Esophagus muscularis mucosa (tissue), 4 donors: ENCODE results near the gene ZNF217. TPM values are rescaled to one million over a fixed set of nuclear protein-coding genes. Genes with fewer than 3 reads are reported as not detected.
"Not testable (repeated sequence)": the region's sequence is repeated elsewhere in the genome, so short reads cannot be mapped to it uniquely, and the experiment has no call there.

Experiments
- DNase-seq: peaks from one replicate; pipeline ENCODE4 v3.0.0-alpha.2; 2017; ENCODE audit errors: extremely low spot score
- H3K27ac ChIP-seq, 4 donors: fragments of 200-600 bp; sonication (generic); replicated peaks in 1 of 4; 1 replicate in 3 of 4; 2 replicates in 1 of 4; pipeline ENCODE4 v1.5.1; 2016 to 2019; ENCODE audit warnings: mild to moderate bottlenecking in 1 of 4
- H3K27me3 ChIP-seq, 4 donors: fragments of 200-600 bp; sonication (generic); one replicate each; pipeline versions ENCODE4 v1.5.1 to v1.6.0; 2016 to 2019
- H3K36me3 ChIP-seq, 4 donors: fragments of 200-600 bp; sonication (generic); one replicate each; pipeline ENCODE4 v1.5.1; 2016 to 2019
- H3K4me1 ChIP-seq, 4 donors: fragments of 200-600 bp; sonication (generic); one replicate each; pipeline ENCODE4 v1.5.1; 2016 to 2019
- H3K4me3 ChIP-seq, 4 donors: fragments of 200-600 bp; sonication (generic); 1 replicate in 2 of 4; 2 replicates in 2 of 4; pipeline ENCODE4 v1.5.1; 2016 to 2019; ENCODE audit warnings: mild to moderate bottlenecking in 4 of 4, moderate library complexity in 1 of 4
- H3K9me3 ChIP-seq, 4 donors: fragments of 200-600 bp; sonication (generic); 1 replicate in 3 of 4; 2 replicates in 1 of 4; pipeline ENCODE4 v1.5.1; 2016 to 2019
- EP300 ChIP-seq: sonication (generic); formaldehyde crosslinking; IDR thresholded peaks from one replicate; pipeline ENCODE4 v1.6.1; 2017; ENCODE audit warnings: antibody characterized with exemption
- POLR2A ChIP-seq: fragments of 450-650 bp; IDR thresholded peaks from one replicate; pipeline ENCODE4 v1.6.1; 2017; ENCODE audit warnings: antibody characterized with exemption, moderate library complexity, mild to moderate bottlenecking, low read depth
- POLR2AphosphoS5 ChIP-seq, 2 donors: sonication (generic); formaldehyde crosslinking; IDR thresholded peaks; one replicate each; pipeline ENCODE4 v1.6.1; 2017; ENCODE audit warnings: antibody characterized with exemption in 2 of 2
- WGBS: methylation state at CpG from one replicate; pipeline ENCODE4 v1.1.5; 2018; 5-methylcytosine and 5-hydroxymethylcytosine counted together
- intact Hi-C: fragments of 100-400 bp; cut with DNase I; formaldehyde crosslinking; loops from one replicate; pipeline ENCODE4 v1.15.1; 2023
- total RNA-seq, 4 donors: library from RNA; depleted of rRNA; stranded (reverse); fragments of >200 nt; gene quantifications; one replicate each; pipeline versions ENCODE4 v1.1.0 to v1.2.1, GENCODE V29; 2016
- TF ChIP-seq, protein P1 (sequence below), 3 experiments: fragments of 200-600 bp in 2 of 3; fragments of 450-650 bp in 1 of 3; sonication (generic) in 2 of 3; IDR thresholded peaks; one replicate each; pipeline ENCODE4 v1.5.1; 2017 to 2019; ENCODE audit warnings: antibody characterized with exemption in 3 of 3, mild to moderate bottlenecking in 2 of 3, moderate library complexity in 1 of 3

The ZNF217 gene
- total RNA-seq, 4 donors from 2014 or later = 15.4 to 27.3 (median 18.6) TPM

- Histone ChIP-seq H3K36me3 (no peaks in the 10 kb centered on the region), H3K27me3 (no peaks in the 10 kb centered on the region), H3K27ac (no peak overlapping the region), H3K4me3 (no peak overlapping the region), H3K4me1 (no peaks in the 10 kb centered on the region), H3K9me3 (no peaks in the 10 kb centered on the region)
- no peak for DNase-seq
- 93% methylated on average over 12 of the region's 12 CpGs for WGBS
- intact Hi-C loops = no loop called here
- TF ChIP-seq EP300 = no peak
- TF ChIP-seq POLR2A = no peak
- no peak for TF ChIP-seq POLR2AphosphoS5 (IDR thresholded peaks at IDR 0.05)
- TF ChIP-seq, protein P1, sequence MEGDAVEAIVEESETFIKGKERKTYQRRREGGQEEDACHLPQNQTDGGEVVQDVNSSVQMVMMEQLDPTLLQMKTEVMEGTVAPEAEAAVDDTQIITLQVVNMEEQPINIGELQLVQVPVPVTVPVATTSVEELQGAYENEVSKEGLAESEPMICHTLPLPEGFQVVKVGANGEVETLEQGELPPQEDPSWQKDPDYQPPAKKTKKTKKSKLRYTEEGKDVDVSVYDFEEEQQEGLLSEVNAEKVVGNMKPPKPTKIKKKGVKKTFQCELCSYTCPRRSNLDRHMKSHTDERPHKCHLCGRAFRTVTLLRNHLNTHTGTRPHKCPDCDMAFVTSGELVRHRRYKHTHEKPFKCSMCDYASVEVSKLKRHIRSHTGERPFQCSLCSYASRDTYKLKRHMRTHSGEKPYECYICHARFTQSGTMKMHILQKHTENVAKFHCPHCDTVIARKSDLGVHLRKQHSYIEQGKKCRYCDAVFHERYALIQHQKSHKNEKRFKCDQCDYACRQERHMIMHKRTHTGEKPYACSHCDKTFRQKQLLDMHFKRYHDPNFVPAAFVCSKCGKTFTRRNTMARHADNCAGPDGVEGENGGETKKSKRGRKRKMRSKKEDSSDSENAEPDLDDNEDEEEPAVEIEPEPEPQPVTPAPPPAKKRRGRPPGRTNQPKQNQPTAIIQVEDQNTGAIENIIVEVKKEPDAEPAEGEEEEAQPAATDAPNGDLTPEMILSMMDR (IDR thresholded peaks at IDR 0.05) = no peak
These were observed 38.4 kb upstream of the ZNF217 start for GRCh38 chr20:53631909-53632662.

DNA sequence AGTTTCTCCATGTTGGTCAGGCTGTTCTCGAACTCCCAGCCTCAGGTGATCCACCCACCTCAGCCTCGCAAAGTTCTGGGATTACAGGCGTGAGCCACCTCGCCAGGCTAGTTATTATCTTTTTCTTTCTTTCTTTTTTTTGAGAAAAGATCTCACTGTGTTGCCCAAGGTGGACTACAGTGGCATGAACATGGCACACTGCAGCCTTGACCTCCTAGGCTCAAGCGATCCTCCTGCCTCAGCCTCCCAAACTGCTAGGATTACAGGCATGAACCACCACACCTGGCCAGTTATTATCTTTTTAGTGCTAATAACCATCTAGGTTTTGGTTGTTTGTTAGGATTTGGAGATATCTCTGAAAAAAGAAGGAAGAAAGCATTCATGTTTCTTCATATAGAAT, 35.8 kb upstream of the ZNF217 start:
- Histone ChIP-seq H3K36me3 (no peaks in the 10 kb centered on the region), H3K4me1 (peaks cover 0 to 5% (median 2%) of the 10 kb centered on the region in 4 donors), H3K4me3 (no peak overlapping the region), H3K9me3 (no peaks in the 10 kb centered on the region), H3K27ac (no peak overlapping the region), H3K27me3 (no peaks in the 10 kb centered on the region)
- 80% methylated on average over 5 of the region's 5 CpGs for WGBS
- intact Hi-C loops = no loop called here
- DNase-seq = no peak
- TF ChIP-seq POLR2A (no peak), POLR2AphosphoS5 (IDR thresholded peaks at IDR 0.05) (no peak), EP300 (no peak)

DNA sequence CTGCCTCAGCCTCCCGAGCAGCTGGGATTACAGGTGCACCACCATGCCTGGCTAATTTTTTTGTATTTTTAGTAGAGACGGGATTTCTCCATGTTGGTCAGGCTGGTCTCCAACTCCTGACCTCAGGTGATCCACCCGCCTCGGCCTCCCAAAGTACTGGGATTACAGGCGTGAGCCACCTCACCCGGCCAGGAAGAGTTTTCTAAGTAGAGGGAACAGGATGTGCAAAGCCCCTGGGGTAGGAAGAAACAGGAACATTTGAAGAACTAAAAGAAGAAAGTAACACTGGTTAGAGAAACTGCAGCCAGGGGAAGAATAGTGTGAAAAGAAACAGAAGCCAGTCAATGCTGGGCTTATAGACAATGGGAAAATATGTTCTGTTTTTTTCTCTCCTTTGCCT, 35.1 kb upstream of the ZNF217 start:
- WGBS = 90% methylated on average over 6 of the region's 6 CpGs
- DNase-seq, H3K27me3 ChIP-seq, H3K9me3 ChIP-seq, H3K36me3 ChIP-seq, H3K4me3 ChIP-seq, H3K27ac ChIP-seq, intact Hi-C loops: not testable (repeated sequence)
- peaks cover 4 to 12% (median 9%) of the 10 kb centered on the region in 4 donors for H3K4me1 ChIP-seq

DNA sequence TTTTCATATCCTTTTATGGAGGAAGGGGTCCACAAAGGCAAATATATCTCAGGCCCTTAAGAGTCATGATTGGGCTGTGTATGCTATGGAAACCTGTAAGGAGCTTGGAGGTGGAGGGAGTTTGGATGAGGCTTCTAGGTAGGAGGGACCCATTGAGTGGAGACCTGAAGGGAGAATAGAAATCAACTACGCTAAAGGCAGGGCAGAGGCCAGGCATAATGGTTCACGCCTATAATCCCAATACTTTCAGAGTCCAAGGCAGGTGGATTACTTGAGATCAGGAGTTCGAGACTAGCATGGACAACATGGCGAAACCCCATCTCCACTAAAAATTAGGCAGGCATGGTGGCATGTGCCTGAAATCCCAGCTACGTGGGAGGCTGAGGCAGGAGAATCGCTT, 34.4 kb upstream of the ZNF217 start:
- intact Hi-C loops = no loop called here
- DNase-seq = no peak
- H3K36me3 ChIP-seq = no peaks in the 10 kb centered on the region
- TF ChIP-seq POLR2A (no peak), POLR2AphosphoS5 (IDR thresholded peaks at IDR 0.05) (no peak), EP300 (no peak)
- TF ChIP-seq, protein P1 (IDR thresholded peaks at IDR 0.05) = no peak
- H3K4me3 ChIP-seq = no peak overlapping the region
- WGBS = 94% methylated on average over 6 of the region's 6 CpGs
- H3K4me1 ChIP-seq = peaks cover 5 to 17% (median 14%) of the 10 kb centered on the region in 4 donors
- H3K27me3 ChIP-seq = no peaks in the 10 kb centered on the region
- no peaks in the 10 kb centered on the region for H3K9me3 ChIP-seq
- no peak overlapping the region for H3K27ac ChIP-seq

- H3K4me1 ChIP-seq = peaks cover 16 to 28% (median 25%) of the 10 kb centered on the region in 4 donors
- H3K4me3 ChIP-seq, H3K36me3 ChIP-seq, H3K27ac ChIP-seq, H3K9me3 ChIP-seq, intact Hi-C loops, H3K27me3 ChIP-seq, DNase-seq: not testable (repeated sequence)
- 98% methylated on average over 10 of the region's 10 CpGs for WGBS
These were observed 33.4 kb upstream of the ZNF217 start for GRCh38 chr20:53627001-53627400.

- WGBS = 98% methylated on average over 2 of the region's 2 CpGs
- H3K4me1 ChIP-seq = peaks cover 20 to 32% (median 29%) of the 10 kb centered on the region in 4 donors
- TF ChIP-seq, protein P1 (IDR thresholded peaks at IDR 0.05) = no peak
- no peak overlapping the region for H3K27ac ChIP-seq
- intact Hi-C loops = no loop called here
- H3K9me3 ChIP-seq = no peaks in the 10 kb centered on the region
- H3K36me3 ChIP-seq = no peaks in the 10 kb centered on the region
- no peak overlapping the region for H3K4me3 ChIP-seq
- H3K27me3 ChIP-seq = no peaks in the 10 kb centered on the region
- no peak for DNase-seq
These were observed 32.9 kb upstream of the ZNF217 start for GRCh38 chr20:53626584-53626983.
